Measurements from ENCODE around the gene FGG.

FGG gene

DNA sequence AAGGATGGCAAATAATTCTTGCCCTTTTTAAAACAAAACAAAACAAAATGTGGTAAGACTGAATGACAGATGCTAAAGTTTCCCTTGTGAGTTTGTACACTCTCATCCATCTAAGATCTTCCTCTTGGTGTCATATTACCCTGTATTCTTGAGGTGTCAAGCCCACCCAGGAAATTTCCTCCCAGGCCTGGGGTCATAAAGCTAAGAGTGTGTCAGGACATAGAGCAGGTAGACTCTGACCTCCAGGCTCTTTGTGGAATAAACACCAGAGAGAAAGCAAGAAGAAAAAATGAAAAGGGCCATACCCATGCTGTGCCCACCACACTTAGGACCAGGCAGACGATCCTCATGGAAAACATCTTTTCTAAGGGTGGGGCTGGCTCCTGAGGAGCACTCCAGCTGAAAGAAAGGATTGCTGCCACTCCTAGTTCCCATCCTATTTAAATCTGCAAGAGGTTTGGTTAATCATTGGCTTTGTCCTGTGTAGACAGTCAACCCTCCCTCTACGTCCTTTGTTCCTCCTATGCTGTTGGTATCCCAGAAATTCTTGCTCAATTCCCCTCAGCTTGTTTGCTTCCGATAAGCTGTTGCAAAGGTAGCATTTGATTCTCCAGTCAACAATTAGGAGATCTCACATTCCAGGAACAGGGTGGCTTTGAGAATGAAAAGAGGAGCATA lies 22.0 kb downstream of the FGG start, which contains the start of gene FGA:
Gene FGA, minus strand, starts transcription at position 414 of the 678 bp plus-strand sequence. Its CDS starts 55 bp downstream, at position 359.
- Histone ChIP-seq H3K4me2 (ENCODE audit: low read depth, low read length) (no peak within 1 kb of the TSS), H3K27me3 (replicated peaks; ENCODE audit: insufficient read depth, low read length) (no peaks in the 10 kb centered on the region), H4K20me1 (ENCODE audit: insufficient read depth, low read length) (no peaks in the 10 kb centered on the region), H3K36me3 (replicated peaks; ENCODE audit: insufficient read depth, low read length) (no peaks in the 10 kb centered on the region), H3K9me2 (replicated peaks; ENCODE audit: insufficient read depth, low read length) (no peaks in the 10 kb centered on the region), H3K79me2 (ENCODE audit: low read length) (no peaks in the 10 kb centered on the region), H3K9me3 (replicated peaks; ENCODE audit: insufficient read depth, low read length) (no peaks in the 10 kb centered on the region), H3K9ac (ENCODE audit: low read length) (no peak within 1 kb of the TSS), H2AFZ (ENCODE audit: low read length) (no peak within 1 kb of the TSS), H3K4me3 (ENCODE audit: low read length) (no peak within 1 kb of the TSS), H3K27ac (ENCODE audit: low read length) (no peak within 1 kb of the TSS), H3F3A (ENCODE audit: insufficient read depth, low read length) (no peaks in the 10 kb centered on the region), H3K4me1 (ENCODE audit: low read length) (no peaks in the 10 kb centered on the region)
- no peak for DNase-seq
- TF ChIP-seq EZH2 (optimal IDR thresholded peaks at IDR 0.05; ENCODE audit: low read depth, low read length) (no peak), EZH2phosphoT487 (IDR thresholded peaks at IDR 0.05; ENCODE audit: low read length) (no peak)
- TF ChIP-seq, protein P1, sequence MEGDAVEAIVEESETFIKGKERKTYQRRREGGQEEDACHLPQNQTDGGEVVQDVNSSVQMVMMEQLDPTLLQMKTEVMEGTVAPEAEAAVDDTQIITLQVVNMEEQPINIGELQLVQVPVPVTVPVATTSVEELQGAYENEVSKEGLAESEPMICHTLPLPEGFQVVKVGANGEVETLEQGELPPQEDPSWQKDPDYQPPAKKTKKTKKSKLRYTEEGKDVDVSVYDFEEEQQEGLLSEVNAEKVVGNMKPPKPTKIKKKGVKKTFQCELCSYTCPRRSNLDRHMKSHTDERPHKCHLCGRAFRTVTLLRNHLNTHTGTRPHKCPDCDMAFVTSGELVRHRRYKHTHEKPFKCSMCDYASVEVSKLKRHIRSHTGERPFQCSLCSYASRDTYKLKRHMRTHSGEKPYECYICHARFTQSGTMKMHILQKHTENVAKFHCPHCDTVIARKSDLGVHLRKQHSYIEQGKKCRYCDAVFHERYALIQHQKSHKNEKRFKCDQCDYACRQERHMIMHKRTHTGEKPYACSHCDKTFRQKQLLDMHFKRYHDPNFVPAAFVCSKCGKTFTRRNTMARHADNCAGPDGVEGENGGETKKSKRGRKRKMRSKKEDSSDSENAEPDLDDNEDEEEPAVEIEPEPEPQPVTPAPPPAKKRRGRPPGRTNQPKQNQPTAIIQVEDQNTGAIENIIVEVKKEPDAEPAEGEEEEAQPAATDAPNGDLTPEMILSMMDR (IDR thresholded peaks at IDR 0.05; ENCODE audit: low read length): no peak

DNA sequence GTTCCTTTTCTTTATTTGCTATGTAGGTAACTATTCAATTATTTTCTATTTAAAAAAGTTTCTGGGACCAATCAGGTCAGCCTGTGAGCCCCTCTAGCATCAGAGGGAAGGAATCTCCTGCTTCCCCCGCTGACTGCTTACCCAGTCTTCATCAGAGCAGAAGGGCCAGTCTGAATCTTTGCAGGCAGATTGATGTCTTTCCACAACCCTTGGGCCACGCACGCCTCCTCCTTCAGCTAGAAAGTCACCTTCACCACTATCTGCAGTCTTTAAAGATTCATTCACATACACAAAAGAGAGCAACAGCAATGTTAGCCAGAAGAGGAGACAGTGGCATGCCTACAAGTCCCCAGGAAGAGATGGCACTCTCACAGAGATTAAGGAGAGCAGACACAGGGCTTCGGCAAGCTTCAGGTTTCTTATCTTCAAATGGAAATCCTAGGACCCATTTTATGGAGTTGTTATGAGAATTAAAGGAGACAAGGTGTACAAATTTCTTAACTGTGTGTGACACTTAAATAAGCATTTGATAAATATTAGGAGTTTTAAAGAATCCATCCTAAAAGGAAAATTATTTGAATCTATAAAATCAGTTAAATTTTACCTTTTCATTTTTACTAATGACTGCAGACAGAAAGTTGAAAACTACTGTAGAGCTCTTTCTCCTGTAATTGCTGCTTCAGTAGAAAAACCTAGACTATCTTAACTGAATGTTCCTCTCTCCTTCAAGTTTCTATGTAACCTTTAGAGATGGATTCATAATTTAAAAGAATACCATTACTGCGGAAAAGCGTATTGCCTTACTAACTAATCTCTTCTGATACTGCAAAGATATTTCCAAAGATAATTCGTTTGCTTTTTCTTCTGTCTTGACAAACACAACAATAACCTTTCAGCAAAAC lies 22.9 kb downstream of the FGG start:
- Histone ChIP-seq H3K9me2 (replicated peaks; ENCODE audit: insufficient read depth, low read length) (no peaks in the 10 kb centered on the region), H3K27me3 (replicated peaks; ENCODE audit: insufficient read depth, low read length) (no peaks in the 10 kb centered on the region), H3K9ac (ENCODE audit: low read length) (no peak overlapping the region), H3K27ac (ENCODE audit: low read length) (no peak overlapping the region), H3K4me2 (ENCODE audit: low read depth, low read length) (no peak overlapping the region), H4K20me1 (ENCODE audit: insufficient read depth, low read length) (no peaks in the 10 kb centered on the region), H3K4me1 (ENCODE audit: low read length) (no peaks in the 10 kb centered on the region), H3F3A (ENCODE audit: insufficient read depth, low read length) (no peaks in the 10 kb centered on the region), H3K36me3 (replicated peaks; ENCODE audit: insufficient read depth, low read length) (no peaks in the 10 kb centered on the region), H3K9me3 (replicated peaks; ENCODE audit: insufficient read depth, low read length) (no peaks in the 10 kb centered on the region), H2AFZ (ENCODE audit: low read length) (no peak overlapping the region), H3K4me3 (ENCODE audit: low read length) (no peak overlapping the region), H3K79me2 (ENCODE audit: low read length) (no peaks in the 10 kb centered on the region)
- DNase-seq: no peak
- TF ChIP-seq EZH2 (optimal IDR thresholded peaks at IDR 0.05; ENCODE audit: low read depth, low read length) (no peak), EZH2phosphoT487 (IDR thresholded peaks at IDR 0.05; ENCODE audit: low read length) (no peak)
- TF ChIP-seq, protein P1 (IDR thresholded peaks at IDR 0.05; ENCODE audit: low read length): no peak

DNA sequence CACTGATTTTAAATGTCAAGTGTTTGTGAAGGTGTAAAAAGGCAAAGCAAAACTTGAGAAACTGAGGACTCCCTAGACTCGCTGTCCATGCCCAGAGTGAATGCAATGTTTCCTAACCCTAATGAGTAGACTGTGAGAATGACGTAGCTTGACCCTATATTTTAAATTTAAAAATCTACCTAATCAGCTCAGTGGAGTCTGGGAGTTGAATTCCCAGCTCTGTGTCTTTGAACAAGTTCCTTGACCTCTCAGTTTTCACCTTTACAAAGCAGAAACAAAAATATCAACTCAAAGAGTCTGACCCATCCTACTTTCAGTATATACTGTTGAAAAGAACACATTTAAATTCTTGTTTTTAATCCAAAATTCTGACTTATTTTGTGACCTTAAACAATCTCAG lies 24.3 kb downstream of the FGG start:
- Histone ChIP-seq H3K9me2 (replicated peaks; ENCODE audit: insufficient read depth, low read length) (no peaks in the 10 kb centered on the region), H3K27me3 (replicated peaks; ENCODE audit: insufficient read depth, low read length) (no peaks in the 10 kb centered on the region), H4K20me1 (ENCODE audit: insufficient read depth, low read length) (no peaks in the 10 kb centered on the region), H3K9me3 (replicated peaks; ENCODE audit: insufficient read depth, low read length) (no peaks in the 10 kb centered on the region), H3K27ac (ENCODE audit: low read length) (no peak overlapping the region), H3K4me3 (ENCODE audit: low read length) (no peak overlapping the region), H2AFZ (ENCODE audit: low read length) (no peak overlapping the region), H3K79me2 (ENCODE audit: low read length) (no peaks in the 10 kb centered on the region), H3F3A (ENCODE audit: insufficient read depth, low read length) (no peaks in the 10 kb centered on the region), H3K9ac (ENCODE audit: low read length) (no peak overlapping the region), H3K4me2 (ENCODE audit: low read depth, low read length) (no peak overlapping the region), H3K36me3 (replicated peaks; ENCODE audit: insufficient read depth, low read length) (no peaks in the 10 kb centered on the region), H3K4me1 (ENCODE audit: low read length) (no peaks in the 10 kb centered on the region)
- no peak for DNase-seq
- TF ChIP-seq EZH2phosphoT487 (IDR thresholded peaks at IDR 0.05; ENCODE audit: low read length) (no peak), EZH2 (optimal IDR thresholded peaks at IDR 0.05; ENCODE audit: low read depth, low read length) (no peak)
- TF ChIP-seq, protein P1 (IDR thresholded peaks at IDR 0.05; ENCODE audit: low read length): no peak

Measured in MM.1S (cell line).